Measurements from ENCODE around the gene FOXE1.
A peak's percentile ranks its signal among the peaks of the same experiment; 100 is the strongest.

FOXE1 gene

DNA sequence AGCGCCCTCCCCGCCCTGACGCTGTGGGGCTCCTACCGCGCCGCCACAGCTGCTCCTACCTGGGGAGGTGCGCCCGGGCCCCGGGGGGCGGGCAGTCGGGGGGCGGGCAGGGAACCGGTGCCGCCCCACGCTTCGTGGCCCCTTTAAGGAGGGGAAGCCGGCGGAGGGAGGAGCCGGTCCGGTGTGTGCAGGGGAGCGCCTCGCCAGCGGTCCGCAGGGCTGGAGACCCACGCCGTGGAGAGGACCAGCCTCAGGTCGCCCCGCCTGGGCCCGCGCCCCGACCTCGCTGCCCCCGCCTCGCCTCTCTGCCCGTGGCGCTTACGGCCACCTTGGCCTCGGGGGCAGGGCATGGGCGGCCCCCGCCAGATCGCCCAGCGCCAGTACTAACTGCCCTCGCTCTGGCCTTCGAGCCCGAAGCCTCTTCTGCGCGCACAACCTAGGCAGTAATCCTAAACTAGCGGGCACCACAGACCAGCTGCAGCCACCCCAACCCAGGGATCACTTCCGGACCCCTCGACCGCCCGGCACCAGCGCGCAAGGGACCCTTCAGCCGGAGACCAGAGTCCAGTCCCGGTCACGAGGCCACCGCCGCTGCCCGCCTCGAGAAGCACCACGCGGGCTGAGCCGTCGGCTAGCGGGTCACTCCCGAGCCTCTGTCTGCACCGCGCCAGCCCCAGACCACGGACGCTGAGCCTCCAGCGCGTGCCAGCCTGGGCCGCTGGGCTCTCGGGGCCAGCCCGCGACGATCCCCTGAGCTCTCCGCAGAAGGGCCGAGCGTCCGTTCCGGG lies at the start of gene FOXE1:
Gene FOXE1 (plus strand): TSS at position 171 of the 788 bp plus-strand sequence. CDS start 689 bp downstream, outside the sequence.
- DNase-seq (no peak), ATAC-seq (no peak)
- Mint-ChIP-seq H3K27me3 (peaks cover 82% of the 10 kb centered on the region), H3K4me1 (peaks cover 31% of the 10 kb centered on the region), H3K36me3 (ENCODE audit: low read depth) (no peaks in the 10 kb centered on the region), H3K9me3 (no peaks in the 10 kb centered on the region), H3K27ac (no peak within 1 kb of the TSS), H3K4me3 (peak within 1 kb of the TSS; percentile 83)

DNA sequence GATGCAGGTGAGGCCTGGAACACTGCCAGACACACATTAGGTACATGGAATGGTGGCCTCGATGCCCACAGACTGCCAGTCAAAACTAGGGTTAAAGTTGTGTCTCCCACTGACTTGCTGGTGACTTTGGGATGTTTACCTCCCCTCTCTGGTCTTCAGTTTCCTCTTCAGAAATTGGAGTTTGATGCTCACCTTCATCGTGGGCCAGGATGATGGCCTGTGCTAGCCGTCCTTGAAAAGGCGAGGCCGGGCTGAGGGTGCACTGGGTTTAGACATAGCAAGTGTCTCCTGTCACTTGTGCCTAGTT lies 49.0 kb upstream of the FOXE1 start:
- peaks cover 32% of the 10 kb centered on the region for H3K27me3 Mint-ChIP-seq
- no peaks in the 10 kb centered on the region for H3K36me3 Mint-ChIP-seq (ENCODE audit: low read depth)
- peaks cover 7% of the 10 kb centered on the region for H3K4me1 Mint-ChIP-seq
- H3K4me3 Mint-ChIP-seq: peak overlapping the region; percentile 72
- no peak for ATAC-seq
- H3K9me3 Mint-ChIP-seq: no peaks in the 10 kb centered on the region
- no peak for DNase-seq
- peak overlapping the region; percentile 31 for H3K27ac Mint-ChIP-seq

- Mint-ChIP-seq H3K4me3 (no peak overlapping the region), H3K27me3 (peaks cover 32% of the 10 kb centered on the region), H3K4me1 (peaks cover 11% of the 10 kb centered on the region), H3K9me3 (no peaks in the 10 kb centered on the region), H3K36me3 (ENCODE audit: low read depth) (no peaks in the 10 kb centered on the region), H3K27ac (no peak overlapping the region)
- ATAC-seq (no peak), DNase-seq (no peak)
Measured at GRCh38 chr9:97806721-97807120, 46.3 kb upstream of the FOXE1 start.

GRCh38 chr9:97807681-97808080 lies 45.3 kb upstream of the FOXE1 start:
- H3K36me3 Mint-ChIP-seq (ENCODE audit: low read depth): no peaks in the 10 kb centered on the region
- no peak for ATAC-seq

DNA sequence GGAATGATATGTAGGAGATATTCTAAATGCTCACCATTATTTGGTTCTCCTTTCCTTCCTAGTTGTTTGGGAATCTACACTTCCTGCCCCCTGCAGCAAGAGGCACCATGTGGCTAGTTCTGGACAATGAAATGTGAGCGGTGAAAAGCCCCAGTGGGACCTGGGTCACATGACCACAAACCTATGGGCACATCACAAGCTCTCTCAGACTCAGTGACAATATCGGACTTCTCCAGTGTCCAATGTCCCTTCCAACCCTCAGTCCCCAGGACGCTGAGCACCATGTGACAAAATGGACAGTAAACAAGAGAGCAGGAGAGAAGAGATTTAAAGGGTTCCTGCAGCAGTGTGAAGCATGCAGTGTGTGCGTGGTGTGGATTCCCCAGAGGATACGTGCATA lies 44.6 kb upstream of the FOXE1 start:
- H3K27ac Mint-ChIP-seq: no peak overlapping the region
- no peaks in the 10 kb centered on the region for H3K9me3 Mint-ChIP-seq
- H3K36me3 Mint-ChIP-seq (ENCODE audit: low read depth): no peaks in the 10 kb centered on the region
- no peak overlapping the region for H3K4me3 Mint-ChIP-seq
- ATAC-seq: no peak
- no peak for DNase-seq
- H3K4me1 Mint-ChIP-seq: peaks cover 9% of the 10 kb centered on the region
- H3K27me3 Mint-ChIP-seq: peaks cover 29% of the 10 kb centered on the region

More at GRCh38 chr9:97807681-97808080, 45.3 kb upstream of the FOXE1 start:
- Mint-ChIP-seq H3K4me3 (no peak overlapping the region), H3K9me3 (no peaks in the 10 kb centered on the region), H3K4me1 (peaks cover 9% of the 10 kb centered on the region), H3K27ac (no peak overlapping the region), H3K27me3 (peaks cover 32% of the 10 kb centered on the region)
- DNase-seq: no peak

- Mint-ChIP-seq H3K36me3 (ENCODE audit: low read depth) (no peaks in the 10 kb centered on the region), H3K27ac (no peak overlapping the region), H3K4me1 (peaks cover 7% of the 10 kb centered on the region), H3K9me3 (no peaks in the 10 kb centered on the region), H3K27me3 (peaks cover 27% of the 10 kb centered on the region), H3K4me3 (no peak overlapping the region)
- DNase-seq: no peak
- no peak for ATAC-seq
Measured at GRCh38 chr9:97808972-97809371, 44.1 kb upstream of the FOXE1 start.

GRCh38 chr9:97809666-97810344 lies 43.2 kb upstream of the FOXE1 start:
- no peak overlapping the region for H3K4me3 Mint-ChIP-seq
- peaks cover 20% of the 10 kb centered on the region for H3K27me3 Mint-ChIP-seq
- H3K9me3 Mint-ChIP-seq: no peaks in the 10 kb centered on the region
- no peak overlapping the region for H3K27ac Mint-ChIP-seq
- ATAC-seq (no peak), DNase-seq (no peak)
- H3K4me1 Mint-ChIP-seq: peaks cover 3% of the 10 kb centered on the region
- H3K36me3 Mint-ChIP-seq (ENCODE audit: low read depth): no peaks in the 10 kb centered on the region

DNA sequence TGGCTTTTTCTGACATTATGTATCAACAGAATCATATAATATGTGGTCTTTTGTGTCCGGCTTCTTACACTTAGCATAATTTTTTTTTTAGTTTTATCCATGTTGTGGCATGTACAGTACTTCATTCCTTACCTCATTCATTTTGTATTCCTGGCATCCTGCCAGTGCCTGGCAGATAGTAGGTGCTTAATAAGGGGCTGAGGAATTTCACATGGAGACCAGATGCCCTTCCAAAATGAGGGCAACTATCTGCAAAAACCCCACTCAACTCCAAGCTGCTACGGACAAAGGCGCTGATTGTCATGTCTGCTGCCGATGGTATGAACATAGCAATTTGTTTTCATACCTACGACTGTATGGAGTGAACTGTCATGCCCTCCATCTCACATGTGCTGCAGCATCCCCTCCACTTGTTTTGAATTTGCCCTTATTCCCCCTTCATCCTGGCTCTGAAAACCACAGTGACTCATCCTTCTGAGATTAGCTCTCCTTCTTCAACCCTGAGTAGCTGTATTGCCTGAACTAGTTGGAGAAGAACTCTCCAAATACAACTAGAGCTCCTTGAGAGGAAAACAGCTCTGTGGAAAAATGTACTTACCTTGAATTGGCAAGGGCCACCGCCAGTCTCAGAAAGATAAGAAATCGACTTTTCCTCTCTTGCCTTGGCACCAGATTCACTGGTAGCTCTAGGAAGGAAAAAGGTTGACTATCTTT lies 41.3 kb upstream of the FOXE1 start:
- ATAC-seq (peak; percentile 33), DNase-seq (no peak)
- H3K4me1 Mint-ChIP-seq: peaks cover 3% of the 10 kb centered on the region
- H3K4me3 Mint-ChIP-seq: no peak overlapping the region
- no peak overlapping the region for H3K27ac Mint-ChIP-seq
- no peaks in the 10 kb centered on the region for H3K36me3 Mint-ChIP-seq (ENCODE audit: low read depth)
- H3K9me3 Mint-ChIP-seq: no peaks in the 10 kb centered on the region
- H3K27me3 Mint-ChIP-seq: peaks cover 11% of the 10 kb centered on the region

- H3K27me3 Mint-ChIP-seq: peaks cover 9% of the 10 kb centered on the region
- H3K4me1 Mint-ChIP-seq: peaks cover 3% of the 10 kb centered on the region
- no peak for ATAC-seq
- H3K27ac Mint-ChIP-seq: no peak overlapping the region
- no peak overlapping the region for H3K4me3 Mint-ChIP-seq
- DNase-seq: no peak
- H3K9me3 Mint-ChIP-seq: no peaks in the 10 kb centered on the region
- H3K36me3 Mint-ChIP-seq (ENCODE audit: low read depth): no peaks in the 10 kb centered on the region
Measured at GRCh38 chr9:97812247-97812543, 40.8 kb upstream of the FOXE1 start.

DNA sequence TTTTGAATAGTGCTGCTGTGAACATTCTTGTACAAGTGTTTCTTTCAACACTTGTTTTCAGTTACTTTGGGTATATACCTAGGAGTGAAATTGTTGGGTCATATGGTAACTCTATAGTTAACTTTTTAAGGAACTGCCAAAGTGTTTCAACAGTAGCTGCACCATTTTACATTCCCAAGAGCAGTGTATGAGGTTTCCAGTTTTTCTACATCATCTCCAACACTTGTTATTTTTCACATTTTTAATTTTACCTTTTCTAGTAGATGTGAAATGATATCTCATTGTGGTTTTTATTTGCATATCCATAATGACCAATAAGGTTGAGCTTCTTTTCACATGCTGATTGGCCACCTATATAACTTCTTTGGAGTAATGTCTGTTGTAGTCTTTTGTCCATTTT lies 40.0 kb upstream of the FOXE1 start:
- DNase-seq (no peak), ATAC-seq (no peak)
- no peaks in the 10 kb centered on the region for H3K36me3 Mint-ChIP-seq (ENCODE audit: low read depth)
- no peaks in the 10 kb centered on the region for H3K9me3 Mint-ChIP-seq
- H3K27me3 Mint-ChIP-seq: peaks cover 10% of the 10 kb centered on the region
- H3K4me3 Mint-ChIP-seq: no peak overlapping the region
- peaks cover 3% of the 10 kb centered on the region for H3K4me1 Mint-ChIP-seq
- no peak overlapping the region for H3K27ac Mint-ChIP-seq

- ATAC-seq: no peak
- Mint-ChIP-seq H3K27ac (no peak overlapping the region), H3K9me3 (peaks cover 4% of the 10 kb centered on the region), H3K36me3 (ENCODE audit: low read depth) (no peaks in the 10 kb centered on the region), H3K27me3 (peaks cover 42% of the 10 kb centered on the region), H3K4me3 (no peak overlapping the region), H3K4me1 (no peaks in the 10 kb centered on the region)
- DNase-seq: no peak
Measured at GRCh38 chr9:97819735-97820134, 33.3 kb upstream of the FOXE1 start.

DNA sequence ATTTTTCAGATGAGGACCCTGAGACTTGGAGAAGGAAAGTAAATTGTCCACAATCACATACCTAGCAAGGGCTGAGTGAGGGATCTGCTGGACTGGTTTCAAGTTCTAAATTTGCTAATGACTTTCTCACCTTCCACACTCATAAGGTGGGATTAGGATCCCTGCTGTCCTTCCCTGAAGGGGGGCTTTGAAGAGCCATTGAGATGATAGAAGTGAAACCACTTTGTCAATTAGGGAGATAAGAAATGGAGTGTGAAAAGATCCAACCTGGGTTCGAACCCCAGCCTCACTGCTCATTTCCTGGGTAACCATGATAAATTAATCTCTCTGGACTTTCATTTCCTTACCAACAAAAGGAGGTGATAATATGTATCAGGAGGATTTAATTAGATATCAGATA lies 32.7 kb upstream of the FOXE1 start:
- ATAC-seq (no peak), DNase-seq (no peak)
- Mint-ChIP-seq H3K4me3 (no peak overlapping the region), H3K27ac (no peak overlapping the region), H3K4me1 (no peaks in the 10 kb centered on the region), H3K27me3 (peaks cover 48% of the 10 kb centered on the region), H3K9me3 (peaks cover 4% of the 10 kb centered on the region), H3K36me3 (ENCODE audit: low read depth) (no peaks in the 10 kb centered on the region)

DNA sequence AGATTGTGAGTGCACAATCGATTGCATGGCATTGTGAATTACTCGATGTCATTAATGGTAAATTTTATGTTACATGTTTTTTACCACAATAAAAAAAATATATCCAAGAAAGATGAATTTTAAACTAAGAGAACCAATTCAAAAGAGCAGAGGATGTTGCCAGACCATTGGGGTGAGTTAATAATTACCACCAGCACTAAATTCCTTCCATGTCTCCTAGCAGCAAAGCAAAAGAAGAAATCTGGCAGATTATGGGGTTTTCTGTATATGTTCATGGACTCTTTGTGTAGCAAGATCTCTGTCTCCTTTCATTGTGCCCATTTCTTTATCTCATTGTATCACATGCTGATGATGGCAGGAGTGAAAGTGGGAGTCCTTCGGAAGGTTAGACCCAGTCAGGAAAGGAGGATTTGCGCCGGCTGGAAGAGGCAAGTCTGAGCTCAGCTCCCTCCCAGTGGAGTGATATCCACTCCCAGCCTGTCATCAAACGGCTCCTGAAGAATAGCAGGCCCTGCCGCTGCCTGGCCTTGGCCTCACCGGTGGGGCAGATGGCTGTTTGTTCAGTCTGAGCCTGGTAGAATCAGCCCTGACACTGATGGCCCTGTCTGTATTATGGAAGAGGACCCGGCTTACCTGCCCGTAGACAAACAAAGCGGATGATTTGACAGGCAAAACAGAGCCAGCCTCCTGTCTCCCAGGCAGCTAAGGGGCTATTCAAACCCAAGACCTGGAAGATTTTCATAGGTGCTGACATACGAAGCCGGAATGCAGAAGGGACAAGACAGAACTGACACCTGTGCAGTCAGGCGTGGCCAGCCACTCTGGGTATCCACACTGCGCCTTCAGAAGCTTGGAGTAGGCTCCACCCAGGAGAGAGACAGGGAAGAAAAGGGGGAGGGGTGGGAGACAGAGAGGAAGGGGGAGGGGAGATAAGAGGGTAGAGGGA lies 21.9 kb upstream of the FOXE1 start:
- ATAC-seq: no peak
- Mint-ChIP-seq H3K27ac (no peak overlapping the region), H3K27me3 (peaks cover 18% of the 10 kb centered on the region), H3K4me1 (no peaks in the 10 kb centered on the region), H3K9me3 (no peaks in the 10 kb centered on the region), H3K4me3 (no peak overlapping the region), H3K36me3 (ENCODE audit: low read depth) (no peaks in the 10 kb centered on the region)
- DNase-seq: no peak

DNA sequence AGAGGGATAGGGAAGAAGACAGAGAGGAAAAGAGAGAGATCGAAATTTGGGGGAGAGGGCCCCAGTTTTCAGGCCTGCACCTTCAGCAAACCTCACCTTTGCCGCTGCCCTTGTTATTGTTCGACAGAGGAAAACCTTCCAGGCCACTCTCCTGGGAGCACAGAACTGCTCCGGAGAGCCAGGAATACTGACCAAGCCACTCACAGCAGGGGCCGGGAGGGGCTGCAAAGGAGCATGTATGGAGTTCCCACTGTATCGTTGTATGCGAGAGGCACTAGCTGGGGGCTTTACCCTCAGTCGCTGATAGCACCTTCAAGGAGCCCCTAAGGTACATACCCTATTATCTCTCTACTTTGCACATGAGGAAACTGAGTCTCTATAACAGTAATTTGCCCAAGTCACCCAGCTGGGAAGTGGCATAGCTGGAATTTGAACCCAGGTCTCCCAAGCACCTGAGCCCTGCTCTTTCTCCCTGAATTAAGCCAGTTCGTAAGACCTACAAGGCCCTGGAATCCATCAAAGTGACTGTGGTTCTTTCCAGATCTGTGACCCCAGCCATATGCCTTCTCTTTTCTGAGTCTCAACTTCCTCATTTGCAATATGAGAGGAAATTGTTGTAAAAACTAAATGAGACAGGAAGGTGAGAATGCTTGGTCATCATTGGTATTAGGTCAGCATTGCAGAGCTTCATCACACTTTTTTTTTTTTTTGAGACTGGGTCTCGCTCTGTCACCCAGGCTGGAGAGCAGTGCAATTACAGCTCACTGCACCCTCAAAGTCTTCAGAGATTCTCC lies 21.0 kb upstream of the FOXE1 start:
- no peaks in the 10 kb centered on the region for H3K4me1 Mint-ChIP-seq
- H3K9me3 Mint-ChIP-seq: no peaks in the 10 kb centered on the region
- no peak for DNase-seq
- ATAC-seq: no peak
- no peaks in the 10 kb centered on the region for H3K36me3 Mint-ChIP-seq (ENCODE audit: low read depth)
- H3K4me3 Mint-ChIP-seq: no peak overlapping the region
- no peak overlapping the region for H3K27ac Mint-ChIP-seq
- peaks cover 16% of the 10 kb centered on the region for H3K27me3 Mint-ChIP-seq

Data from activated naive CD8-positive, alpha-beta T cell treated with anti-CD3 and anti-CD28 coated beads, Interleukin-2, amount 50 U/mL, for 24 hours (primary cell).